Adrenal gland (tissue), 5 donors: ENCODE results near the gene FOSB.

ENCODE experiments used
- CTCF ChIP-seq, 6 experiments: fragments of 450-650 bp in 4 of 6; fragments of 200-600 bp in 2 of 6; sonication (generic) in 1 of 6; IDR thresholded peaks; 1 replicate in 5 of 6; 2 replicates in 1 of 6; pipeline versions ENCODE4 v1.5.1 to v1.8.0; 2016 to 2021; ENCODE audit warnings: antibody characterized with exemption in 6 of 6, mild to moderate bottlenecking in 2 of 6, moderate library complexity in 1 of 6
- POLR2A ChIP-seq, 2 donors: fragments of 450-650 bp; IDR thresholded peaks; one replicate each; pipeline ENCODE4 v1.6.1; 2017; ENCODE audit warnings: antibody characterized with exemption in 2 of 2, mild to moderate bottlenecking in 2 of 2, moderate library complexity in 1 of 2
- donor health status: DM: no; HTN: no; CAD: no.

GRCh38 chr19:45488708-45489107 lies 20.9 kb downstream of the FOSB start:
- TF ChIP-seq CTCF (IDR thresholded peaks at IDR 0.05) (no peak), POLR2A (IDR thresholded peaks at IDR 0.05) (no peak)
